IMR-90 (cell line): ENCODE measurements around the gene GCNT4.

Source experiments
- CEBPB ChIP-seq: IDR thresholded peaks from 2 replicates; pipeline ENCODE4 v1.6.1; 2012; ENCODE audit warnings: low read depth, low read length, improper control_type of control experiment
- CTCF ChIP-seq: conservative IDR thresholded peaks from 2 replicates; pipeline ENCODE4 v1.5.1; 2012; ENCODE audit warnings: mild to moderate bottlenecking, low read depth, low read length, improper control_type of control experiment
- POLR2A ChIP-seq: IDR thresholded peaks from 2 replicates; pipeline ENCODE4 v1.6.1; 2012; ENCODE audit warnings: mild to moderate bottlenecking, low read depth, low read length

- TF ChIP-seq CEBPB = no peak
- TF ChIP-seq CTCF = no peak
- TF ChIP-seq POLR2A = no peak
Observed at GRCh38 chr5:75009556-75010345, 42.6 kb downstream of the GCNT4 start.
